Stimulated activated CD8-positive, alpha-beta memory T cell treated with anti-CD3 and anti-CD28 coated beads, Interleukin-4, amount 100 ng/mL, for 48 hours (primary cell): ENCODE results near the gene FCER1G.

Experiments
- DNase-seq: peaks from one replicate; pipeline ENCODE4 v3.0.0-alpha.2; 2020

Gene FCER1G

DNA sequence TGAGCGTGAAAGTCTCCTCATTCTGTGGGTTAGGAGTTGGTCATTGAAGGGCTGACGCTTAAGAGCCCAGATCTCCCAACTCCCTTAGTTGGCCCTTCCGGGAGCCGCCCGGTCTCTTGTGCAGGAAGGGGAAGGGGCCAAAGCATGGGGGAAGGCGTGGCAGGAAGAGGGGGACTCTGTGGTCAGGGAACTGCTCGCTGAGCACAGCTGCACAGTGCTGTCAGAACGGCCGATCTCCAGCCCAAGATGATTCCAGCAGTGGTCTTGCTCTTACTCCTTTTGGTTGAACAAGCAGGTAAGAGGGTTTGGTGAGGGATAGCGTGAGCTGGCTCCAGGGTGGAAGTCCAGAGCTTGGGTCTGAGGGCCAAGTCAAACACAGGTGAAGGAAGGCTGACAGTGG, at the start of gene FCER1G:
TSS of gene FCER1G (plus strand) at position 220 of the 400 bp plus-strand sequence. CDS start at position 247, 27 bp downstream.
- DNase-seq: no peak

DNA sequence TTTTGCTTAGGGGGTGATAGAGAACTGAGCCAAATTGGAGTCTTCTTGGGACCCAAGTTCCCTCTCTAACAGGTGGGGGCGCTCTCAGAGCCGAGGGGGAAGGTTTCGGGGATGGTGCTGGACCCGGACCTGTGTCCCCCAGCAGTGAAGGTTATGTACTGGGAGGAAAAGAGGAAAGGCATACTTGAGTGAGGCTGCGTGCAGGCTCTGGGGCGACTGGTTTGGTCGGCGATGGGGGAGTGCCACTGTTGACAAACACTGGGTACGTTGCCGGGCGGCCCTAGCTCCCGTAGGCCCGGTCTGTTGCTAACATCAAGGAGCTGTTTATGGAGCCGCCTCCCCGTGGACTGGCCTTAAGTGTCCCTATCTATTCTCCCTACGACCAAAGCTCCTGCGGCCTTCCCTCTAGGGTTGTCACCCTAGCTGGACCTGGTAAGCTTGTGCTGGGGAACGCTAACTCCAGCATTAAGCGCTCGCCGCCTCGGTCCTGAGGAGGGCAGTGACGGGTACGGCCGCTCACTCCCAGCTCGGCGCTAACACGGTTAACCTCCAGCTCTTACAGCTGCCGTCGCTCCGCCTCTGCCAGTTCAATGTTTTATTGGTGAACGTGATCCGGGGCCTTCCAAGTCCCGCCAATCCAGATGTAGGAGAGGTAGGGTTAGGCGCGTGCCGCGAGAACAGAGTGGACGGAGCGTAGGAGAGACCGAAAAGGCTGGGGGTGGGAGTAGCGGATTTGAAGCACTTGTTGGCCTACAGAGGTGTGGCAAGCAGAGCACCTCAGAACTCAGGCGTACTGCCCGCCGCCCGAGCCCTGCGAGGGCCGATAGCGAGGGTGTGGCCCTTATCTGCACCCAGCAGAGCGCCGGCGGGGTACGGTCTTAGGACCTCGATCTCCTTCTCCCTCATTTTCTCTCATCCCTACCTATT, 49.1 kb upstream of the FCER1G start, which contains the start of gene PPOX:
TSS of gene PPOX (plus strand) at position 685 of the 927 bp plus-strand sequence. CDS start 422 bp downstream, outside the sequence.
- DNase-seq: peak; percentile 93

DNA sequence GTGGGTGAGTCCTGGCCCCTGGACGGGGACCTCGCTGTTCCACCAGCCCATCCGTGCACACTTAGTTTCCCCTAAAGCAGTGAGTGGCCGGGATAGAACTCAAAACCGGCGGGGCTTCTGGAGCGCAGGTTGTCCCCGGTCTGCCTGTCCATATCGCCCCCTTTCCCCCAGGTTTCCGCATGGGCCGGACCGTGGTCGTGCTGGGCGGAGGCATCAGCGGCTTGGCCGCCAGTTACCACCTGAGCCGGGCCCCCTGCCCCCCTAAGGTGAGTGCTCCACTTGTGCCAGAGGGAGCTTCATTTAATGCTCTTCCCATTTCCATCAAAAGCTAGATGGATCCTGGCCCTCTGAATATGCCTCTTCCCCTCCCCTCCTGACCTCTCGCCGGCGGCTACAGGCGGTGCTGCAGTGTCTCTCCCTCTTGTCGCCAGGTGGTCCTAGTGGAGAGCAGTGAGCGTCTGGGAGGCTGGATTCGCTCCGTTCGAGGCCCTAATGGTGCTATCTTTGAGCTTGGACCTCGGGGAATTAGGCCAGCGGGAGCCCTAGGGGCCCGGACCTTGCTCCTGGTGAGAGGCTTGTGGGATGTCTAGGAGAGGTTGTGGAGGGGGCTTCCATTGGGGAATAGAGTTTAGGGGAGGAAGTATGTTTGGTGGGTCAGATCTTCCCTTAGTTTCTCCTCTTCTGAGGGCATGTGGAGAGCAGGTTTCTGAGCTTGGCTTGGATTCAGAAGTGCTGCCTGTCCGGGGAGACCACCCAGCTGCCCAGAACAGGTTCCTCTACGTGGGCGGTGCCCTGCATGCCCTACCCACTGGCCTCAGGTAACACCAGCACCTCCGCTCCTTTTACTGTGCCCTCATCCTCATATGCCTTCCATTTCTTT, 48.2 kb upstream of the FCER1G start:
- no peak for DNase-seq

DNA sequence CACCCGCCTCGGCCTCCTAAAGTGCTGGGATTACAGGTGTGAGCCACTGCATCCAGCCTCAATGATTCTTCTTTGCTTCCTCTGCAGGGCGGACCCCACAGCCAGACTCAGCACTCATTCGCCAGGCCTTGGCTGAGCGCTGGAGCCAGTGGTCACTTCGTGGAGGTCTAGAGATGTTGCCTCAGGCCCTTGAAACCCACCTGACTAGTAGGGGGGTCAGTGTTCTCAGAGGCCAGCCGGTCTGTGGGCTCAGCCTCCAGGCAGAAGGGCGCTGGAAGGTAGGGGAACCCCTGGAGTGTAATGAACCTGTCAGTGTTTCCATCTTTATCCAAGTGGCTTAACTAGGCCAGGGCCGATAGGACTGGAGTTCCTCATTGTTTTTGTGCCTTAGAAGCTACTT, 46.2 kb upstream of the FCER1G start:
- no peak for DNase-seq

DNA sequence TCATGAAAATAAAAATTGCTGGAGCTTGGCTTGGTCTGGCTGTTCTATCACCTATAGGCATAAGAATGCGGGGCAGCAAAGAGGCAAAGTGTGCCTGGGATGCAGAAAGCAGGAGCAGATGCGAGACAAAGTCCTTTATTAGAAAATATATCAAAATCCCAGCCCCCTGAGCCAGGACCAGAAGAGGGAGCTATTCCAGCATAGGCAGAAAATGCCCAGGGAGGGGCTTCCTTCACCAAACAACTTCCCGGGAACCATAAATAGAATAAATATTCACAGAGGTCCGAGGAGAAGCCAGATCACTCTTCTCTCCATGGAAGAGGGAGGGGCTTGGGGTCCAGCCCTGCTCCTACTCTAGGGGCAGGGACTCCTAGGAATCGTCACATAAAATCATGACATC, 43.9 kb upstream of the FCER1G start:
- DNase-seq: no peak

DNA sequence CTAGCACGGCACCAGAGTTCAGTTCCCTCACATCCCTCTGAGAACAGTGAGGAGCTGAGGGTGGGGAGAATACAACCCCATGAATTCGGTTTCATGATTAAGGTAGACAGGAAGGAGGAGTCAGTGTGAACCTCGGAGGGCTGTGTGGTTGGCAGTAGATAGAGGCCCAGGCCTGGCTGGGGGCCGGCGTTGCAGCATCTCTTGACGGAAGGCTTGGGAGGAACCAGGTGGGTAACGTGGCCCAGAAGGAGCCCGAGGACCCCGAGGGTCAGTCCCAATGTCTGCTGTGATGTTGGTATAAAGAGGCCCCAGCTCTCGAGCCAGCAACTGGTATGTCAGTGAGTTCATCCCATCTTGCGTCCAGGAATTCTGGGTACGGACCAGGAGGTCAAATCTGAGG, 43.4 kb upstream of the FCER1G start:
- DNase-seq: no peak

DNA sequence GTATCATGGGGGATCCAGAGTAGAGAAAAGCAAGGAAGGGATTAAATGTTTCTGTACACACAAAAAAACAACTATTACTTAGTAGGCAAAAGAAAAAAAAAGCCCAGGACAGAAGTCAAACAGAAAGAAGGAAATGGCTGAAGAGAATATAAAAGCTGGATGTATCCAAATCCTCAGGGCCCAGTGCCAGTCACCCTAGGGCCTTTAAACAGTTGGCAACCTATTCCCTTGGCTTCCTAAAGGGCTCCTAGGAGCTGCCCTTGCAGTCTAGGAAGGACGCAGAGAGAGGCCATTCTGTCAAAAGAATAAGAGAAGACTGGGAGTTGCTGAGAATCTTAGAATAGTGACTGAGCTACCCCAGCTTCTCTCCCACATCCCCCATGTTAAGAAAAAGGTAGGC, 42.7 kb upstream of the FCER1G start:
- no peak for DNase-seq

DNA sequence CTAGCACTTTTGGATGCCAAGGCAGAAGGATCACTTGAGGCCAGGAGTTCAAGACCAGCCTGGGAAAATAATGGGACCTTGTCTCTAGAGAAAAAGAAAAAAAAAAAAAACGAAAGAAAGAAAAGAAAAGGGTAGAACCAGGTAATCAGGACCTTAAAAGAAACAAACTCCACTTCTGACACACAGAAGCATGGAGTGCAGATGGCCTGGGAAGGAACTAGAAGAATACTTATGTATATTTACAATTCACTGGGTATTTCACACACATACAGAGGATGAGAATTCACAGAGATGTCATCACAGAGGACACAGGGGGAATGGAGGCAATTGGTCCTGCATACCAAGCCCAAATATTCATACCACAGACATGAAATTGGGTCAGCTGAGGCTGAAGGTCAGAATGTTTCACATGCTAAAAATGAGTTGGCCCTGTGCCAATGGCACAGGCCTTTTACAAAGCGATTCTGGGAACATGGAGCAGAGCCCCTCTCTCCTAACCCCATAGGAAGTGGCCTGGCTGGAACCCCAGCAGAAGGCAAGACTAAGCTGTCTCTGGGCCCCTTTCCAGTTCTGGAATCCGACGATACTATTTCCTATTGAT, 42.2 kb upstream of the FCER1G start:
- no peak for DNase-seq

DNA sequence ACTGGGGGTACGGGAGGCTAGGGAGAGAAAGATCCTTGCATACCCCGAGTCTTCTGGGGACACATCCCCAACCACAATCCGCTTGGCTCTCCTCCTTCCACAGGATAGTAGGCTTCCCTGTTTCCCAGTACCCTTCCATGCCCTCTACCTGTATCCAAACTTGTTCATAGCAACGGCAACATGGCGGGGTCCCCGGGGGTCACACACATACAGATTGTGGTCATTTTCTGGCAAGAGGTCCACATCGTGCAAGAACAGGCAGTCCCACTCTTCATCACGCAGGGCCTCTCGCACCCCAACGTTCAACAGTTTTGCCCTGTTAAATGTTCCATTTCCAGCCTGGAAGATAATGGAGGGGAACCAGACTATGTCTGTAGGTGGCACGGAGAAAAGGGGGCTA, 41.4 kb upstream of the FCER1G start:
- no peak for DNase-seq

DNA sequence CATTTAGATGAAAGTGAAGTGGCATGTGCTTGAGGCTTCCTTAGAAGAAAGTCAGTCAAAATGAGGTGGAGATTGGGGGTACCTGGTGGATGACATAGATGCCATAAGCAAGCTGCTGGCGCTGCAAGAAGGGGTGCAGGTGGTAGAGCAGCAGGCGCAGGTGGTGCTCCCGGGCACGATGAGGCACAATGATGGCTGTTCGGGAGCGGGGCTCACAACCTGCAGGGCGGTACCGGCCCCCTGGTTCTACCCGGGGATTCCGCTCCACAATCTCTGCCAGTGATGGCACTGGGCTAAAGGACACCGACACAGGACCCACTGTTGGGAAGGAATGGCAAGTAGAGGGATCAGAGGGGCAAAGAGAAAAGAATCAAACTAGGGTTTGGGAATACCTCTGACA, 40.2 kb upstream of the FCER1G start:
- DNase-seq: no peak

DNA sequence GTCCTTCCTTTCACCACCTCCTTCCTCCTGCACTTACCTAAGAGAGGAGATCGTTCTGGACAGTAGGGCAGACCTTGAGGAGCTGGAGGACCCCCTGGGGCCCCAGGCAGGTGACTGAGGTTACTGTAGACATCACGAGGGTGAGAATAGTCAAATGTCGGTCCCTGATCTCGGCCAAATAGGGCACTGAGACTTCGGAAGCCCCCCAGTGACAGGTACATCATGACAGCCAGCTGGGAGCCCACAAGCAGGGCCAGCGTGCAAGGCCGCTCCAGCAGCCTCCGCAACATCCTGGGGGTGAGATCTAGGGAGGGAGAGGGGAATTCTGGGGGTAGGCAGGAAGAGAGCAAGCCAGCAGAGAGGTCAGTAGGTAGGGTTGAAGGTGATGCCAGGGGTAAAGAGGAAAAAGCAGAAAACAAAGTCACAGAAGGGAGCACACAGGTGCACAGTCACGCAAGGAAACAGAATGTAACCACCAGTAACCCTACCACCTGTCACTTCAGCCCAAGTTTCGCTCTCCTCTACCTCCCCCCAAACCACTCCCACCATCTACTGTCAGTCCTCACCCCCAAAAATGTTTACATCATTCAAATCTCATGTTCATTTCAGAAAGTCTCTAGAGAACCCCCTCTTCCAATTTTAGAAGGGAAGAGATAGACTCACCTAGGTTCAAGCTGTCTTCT, 39.2 kb upstream of the FCER1G start:
- no peak for DNase-seq

DNA sequence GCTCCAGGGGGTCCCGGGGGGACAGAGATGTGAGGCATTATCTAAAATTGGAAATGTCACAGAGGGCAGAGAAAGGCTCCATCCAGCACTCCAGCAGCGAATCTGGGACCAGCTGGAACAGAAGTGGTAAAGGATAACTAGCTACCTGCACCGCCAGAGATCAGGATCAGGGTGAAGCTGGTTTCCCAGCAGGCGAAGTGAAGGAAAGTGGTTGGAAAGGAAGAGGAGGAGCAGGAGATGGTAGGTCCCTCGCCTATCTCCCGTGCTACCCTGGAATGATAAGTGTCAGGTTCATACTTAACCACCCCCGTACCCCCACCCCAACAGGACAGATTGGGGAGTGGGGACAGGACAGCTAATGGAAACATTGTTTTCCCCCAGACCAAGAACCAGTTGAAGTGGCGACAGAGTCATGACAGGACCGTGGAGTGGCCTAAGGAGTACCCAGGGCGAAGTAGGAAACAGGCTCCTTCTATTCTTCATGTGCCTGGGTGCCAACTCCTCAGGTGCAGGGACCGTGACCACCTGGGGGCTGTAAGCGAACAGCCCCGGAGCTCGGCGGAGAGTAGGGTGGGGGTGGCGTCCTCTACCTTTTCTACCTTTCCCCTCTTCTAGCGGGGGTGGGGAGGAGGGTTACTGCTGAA, 38.5 kb upstream of the FCER1G start:
- DNase-seq: no peak

DNA sequence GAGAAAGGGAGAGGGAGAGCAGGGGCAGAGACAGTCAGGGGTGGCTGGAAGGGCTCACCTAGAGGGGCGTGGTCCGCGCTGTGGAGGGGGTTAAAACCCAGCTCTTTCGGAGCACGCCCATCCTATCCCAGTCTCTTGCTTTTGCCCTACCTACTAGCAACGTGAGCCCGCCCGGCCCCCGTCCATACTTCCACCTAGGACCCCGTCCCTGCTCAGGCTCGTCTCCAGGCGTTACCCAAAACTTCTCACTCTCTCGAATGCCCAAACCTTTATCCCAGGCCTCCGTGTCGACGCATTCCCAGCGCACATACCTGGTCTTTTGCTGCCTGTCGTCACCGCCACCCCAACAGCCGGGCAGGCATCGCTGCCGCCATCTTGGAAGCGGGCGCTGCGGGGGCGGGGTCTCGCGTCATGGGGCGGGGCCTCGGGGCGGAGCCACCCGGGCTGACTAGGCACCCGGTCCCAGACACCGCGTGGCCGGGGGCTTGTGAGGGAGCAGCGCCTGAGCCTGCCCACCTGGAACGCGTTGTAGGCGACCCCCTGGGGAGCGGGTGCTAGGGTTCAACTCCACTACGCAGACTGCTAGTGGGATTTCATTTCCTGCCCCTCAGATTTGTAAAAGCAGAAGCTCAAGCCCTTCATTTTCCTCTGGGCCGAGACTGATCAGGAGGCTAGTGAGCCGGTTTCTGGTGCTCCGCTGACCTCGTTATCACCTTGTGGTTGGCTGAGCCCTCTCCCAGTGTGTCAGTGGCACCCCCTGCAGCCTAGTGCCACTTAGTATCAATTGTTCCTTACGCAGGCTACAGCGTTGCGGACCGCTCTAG, 37.8 kb upstream of the FCER1G start, which contains the start of gene B4GALT3:
TSS of gene B4GALT3 (minus strand) at position 396 of the 824 bp plus-strand sequence. CDS start 1,447 bp downstream, outside the sequence.
- peak; percentile 99 for DNase-seq

DNA sequence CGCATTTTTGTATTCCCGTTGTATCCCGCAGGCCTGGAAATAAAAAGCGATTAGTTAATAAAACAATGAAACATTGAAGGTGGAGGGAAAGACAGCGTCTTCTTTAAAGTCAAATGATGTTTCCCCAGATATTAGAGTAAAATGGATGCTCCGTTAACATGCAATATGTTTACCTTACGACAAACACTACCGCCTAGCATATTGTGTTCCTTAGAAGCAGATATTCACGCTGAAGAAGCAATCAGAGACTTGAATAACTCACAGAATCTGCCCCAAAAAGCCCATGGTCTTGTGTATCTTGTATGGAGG, 37.2 kb upstream of the FCER1G start:
- no peak for DNase-seq

DNA sequence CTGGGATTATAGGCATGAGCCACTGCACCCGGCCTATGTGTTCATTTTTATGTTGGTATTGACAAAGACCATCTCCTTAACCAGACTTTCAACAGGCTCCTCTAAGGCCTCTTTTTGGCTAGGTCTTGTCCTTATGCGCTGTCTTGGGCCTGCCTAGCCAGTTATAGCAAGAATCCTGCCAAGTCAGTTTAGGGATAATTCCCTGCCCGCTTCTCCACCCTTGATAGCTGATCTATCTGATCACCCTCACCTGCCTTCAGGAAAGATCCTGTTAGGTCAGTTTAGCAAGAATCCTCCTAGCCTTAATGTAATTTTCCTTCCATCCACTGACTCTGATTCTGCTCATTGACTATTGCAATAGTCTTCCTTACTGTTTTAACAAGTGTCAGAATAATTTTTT, 35.4 kb upstream of the FCER1G start:
- no peak for DNase-seq

DNA sequence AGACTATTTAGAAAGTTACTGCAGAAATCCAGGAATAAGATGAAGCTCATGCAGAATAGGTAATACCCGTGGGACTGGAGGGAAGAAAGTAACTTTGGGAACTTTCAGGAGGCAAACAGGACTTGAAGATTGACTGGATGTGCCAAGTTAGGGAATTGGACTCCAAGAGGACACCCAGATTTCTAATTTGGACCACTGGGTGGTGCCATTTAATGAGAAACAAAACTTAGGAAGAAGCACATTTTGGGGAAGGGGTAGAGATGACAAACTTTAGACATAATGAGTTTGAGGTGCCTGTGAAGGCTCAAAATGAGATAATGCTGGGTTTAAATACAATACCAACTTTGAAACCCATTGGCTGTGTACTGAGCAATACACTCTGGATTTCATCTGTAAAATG, 34.5 kb upstream of the FCER1G start:
- DNase-seq: no peak

DNA sequence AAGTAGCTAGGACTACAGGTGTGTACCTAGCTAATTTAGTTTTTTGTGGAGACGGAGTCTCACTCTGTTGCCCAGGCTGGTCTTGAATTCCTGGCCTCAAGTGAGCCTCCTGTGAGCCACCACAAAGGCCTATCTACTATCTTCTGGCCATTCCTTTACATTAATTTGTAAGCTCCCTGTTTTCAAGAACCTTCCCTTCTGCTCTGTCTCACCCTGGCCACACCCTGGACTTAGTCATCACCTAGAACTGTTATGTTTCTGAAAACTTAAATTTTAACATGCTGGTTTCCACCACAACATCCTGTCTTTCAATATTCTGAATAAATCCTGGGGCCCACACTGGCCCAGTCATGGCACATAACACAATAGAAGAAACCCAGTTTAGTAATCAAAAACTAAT, 32.9 kb upstream of the FCER1G start:
- DNase-seq: peak; percentile 70

DNA sequence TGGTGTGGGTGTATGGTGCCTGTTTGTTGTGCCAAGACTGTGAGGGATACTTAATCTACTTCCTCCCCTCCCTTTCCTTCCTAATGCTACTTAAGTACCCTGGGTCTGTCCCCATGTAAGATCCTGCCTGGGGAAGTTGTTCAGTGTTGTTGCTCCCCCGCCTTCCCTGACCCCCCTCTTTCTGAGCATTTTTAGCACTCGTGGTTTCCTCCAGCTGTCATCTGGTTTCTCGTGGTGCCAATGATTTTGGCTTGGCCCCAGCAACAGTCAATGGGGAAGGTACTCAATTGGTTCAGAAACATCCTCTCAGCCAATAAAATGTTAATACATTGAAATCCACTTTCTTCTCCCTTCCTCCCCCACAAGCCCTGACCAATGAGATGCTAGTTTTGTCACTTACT, 29.8 kb upstream of the FCER1G start:
- peak; percentile 71 for DNase-seq

DNA sequence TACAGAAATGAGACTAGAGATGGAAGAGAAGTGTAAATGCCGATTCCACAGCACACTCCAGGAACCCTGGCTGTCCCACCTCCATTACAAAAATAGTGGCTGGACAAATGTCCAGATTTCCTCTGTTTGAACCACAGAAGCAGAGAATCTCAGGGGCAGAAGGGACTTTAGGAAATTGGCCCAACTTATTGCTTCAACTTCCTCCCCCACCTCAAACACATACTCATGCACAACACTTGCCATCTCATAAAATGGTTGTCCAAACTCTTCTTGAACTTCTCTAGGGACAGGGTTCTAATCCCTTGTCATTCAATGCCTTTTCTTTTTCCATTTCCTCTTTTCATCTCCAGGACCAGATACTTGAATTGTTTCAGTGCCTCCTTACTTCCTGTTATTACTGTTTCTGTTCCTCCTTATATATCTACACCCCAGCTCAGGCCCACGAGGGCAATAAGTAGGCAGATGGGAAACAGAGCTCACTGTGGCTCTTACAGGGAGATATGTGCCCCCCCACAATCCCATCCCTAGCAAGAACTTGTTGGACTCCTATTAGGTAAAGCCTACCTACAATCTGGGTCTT, 29.3 kb upstream of the FCER1G start:
- DNase-seq: no peak

DNA sequence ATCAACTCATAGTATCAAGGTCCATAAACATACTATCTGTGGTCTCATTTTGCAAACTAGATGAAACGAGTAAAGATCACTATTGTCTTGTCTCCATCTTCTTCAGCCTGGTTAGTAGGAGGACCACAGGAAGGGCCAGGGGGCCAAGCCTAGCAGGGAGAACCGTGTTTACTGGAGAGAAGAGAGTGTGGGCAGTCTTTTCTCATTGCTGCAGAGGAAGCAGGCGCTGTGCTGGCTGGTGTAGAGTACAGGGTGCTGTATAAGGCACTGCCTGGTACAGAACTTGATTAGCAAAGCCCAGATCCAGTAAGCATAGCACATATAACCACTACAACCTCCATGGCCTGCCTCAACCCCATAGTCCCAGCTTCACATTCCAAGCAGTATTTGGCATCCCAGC, 27.8 kb upstream of the FCER1G start:
- no peak for DNase-seq

DNA sequence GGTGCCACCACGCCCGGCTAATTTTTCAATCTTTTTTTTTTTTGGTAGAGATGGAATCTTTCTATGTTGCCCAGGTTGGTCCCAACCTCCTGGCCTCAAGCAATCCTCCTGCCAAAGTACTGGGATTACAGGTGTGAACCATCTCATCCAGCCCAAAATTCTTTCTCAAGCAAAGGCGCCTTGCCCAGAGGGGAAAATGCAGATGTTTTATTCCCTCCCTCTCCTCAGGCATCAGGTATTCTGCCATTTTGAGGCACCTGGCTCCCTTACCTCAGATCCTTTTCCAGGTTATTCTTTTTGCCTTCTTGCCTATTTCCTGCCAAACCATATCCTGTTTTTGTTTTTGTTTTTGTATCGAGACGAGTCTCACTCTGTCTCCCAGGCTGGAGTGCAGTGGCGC, 26.7 kb upstream of the FCER1G start:
- no peak for DNase-seq
